GM23248 (cell line): Measurements from ENCODE around the gene RGL4.

Experiments
- EZH2 ChIP-seq: fragments of 200-600 bp; sonication (generic); IDR thresholded peaks from 2 replicates; pipeline ENCODE4 v1.6.1; 2018; ENCODE audit warnings: antibody characterized with exemption, mild to moderate bottlenecking; ENCODE audit not compliant: insufficient read depth, poor library complexity, severe bottlenecking
- EZH2phosphoT487 ChIP-seq: fragments of 200-600 bp; sonication (generic); IDR thresholded peaks from 2 replicates; pipeline ENCODE4 v1.6.1; 2018; ENCODE audit warnings: antibody characterized with exemption, moderate library complexity, mild to moderate bottlenecking, low read depth; ENCODE audit not compliant: insufficient read depth

GRCh38 chr22:23697031-23697970, 6.5 kb downstream of the RGL4 start:
- TF ChIP-seq EZH2 (no peak), EZH2phosphoT487 (no peak)
